PFSK-1 (cell line): ENCODE measurements around the gene TSPAN18.

ENCODE experiments used
- FOXP2 ChIP-seq: optimal IDR thresholded peaks from 2 replicates; pipeline ENCODE3; 2011; ENCODE audit warnings: borderline replicate concordance, control low read depth, inconsistent platforms; ENCODE audit not compliant: insufficient read depth; ENCODE audit errors: extremely low read length, extremely low read depth
- POLR2AphosphoS5 ChIP-seq: IDR thresholded peaks from 2 replicates; pipeline ENCODE4 v1.6.1; 2012; ENCODE audit warnings: low read depth, mild to moderate bottlenecking, control low read depth, low read length, moderate library complexity
- REST ChIP-seq, 2 experiments: IDR thresholded peaks; 2 replicates each; pipeline versions ENCODE4 v1.6.1 to v1.8.0; 2011 to 2012; ENCODE audit warnings: low read depth in 2 of 2, low read length in 2 of 2, control low read depth in 1 of 2, inconsistent platforms in 1 of 2, mild to moderate bottlenecking in 1 of 2, moderate library complexity in 1 of 2; ENCODE audit not compliant: insufficient read depth in 1 of 2
- SIN3A ChIP-seq: IDR thresholded peaks from 2 replicates; pipeline ENCODE4 v1.6.1; 2012; ENCODE audit warnings: mild to moderate bottlenecking, low read length, moderate library complexity, borderline replicate concordance; ENCODE audit not compliant: insufficient read depth

GRCh38 chr11:44942029-44942955 is 215.5 kb downstream of the TSPAN18 start:
- no peak for TF ChIP-seq POLR2AphosphoS5
- no peak for TF ChIP-seq REST (IDR thresholded peaks at IDR 0.05; ENCODE audit: insufficient read depth in 1 of 2, low read depth in 2 of 2, low read length in 2 of 2)
- TF ChIP-seq FOXP2 = no peak
- TF ChIP-seq SIN3A = no peak
